Prostate gland (tissue), 2 donors: ENCODE results near the gene WWOX. TPM values are rescaled to one million over a fixed set of nuclear protein-coding genes. Genes with fewer than 3 reads are reported as not detected.

Experiments
- DNase-seq: peaks from one replicate; pipeline ENCODE4 v3.0.0-alpha.2; 2019; ENCODE audit warnings: low spot score
- H3K27ac ChIP-seq, 2 donors: fragments of 200-600 bp; sonication (generic); 2 replicates each; pipeline ENCODE4 v1.5.1; 2017 to 2019
- H3K27me3 ChIP-seq: fragments of 200-600 bp; sonication (generic); replicated peaks from 2 replicates; pipeline ENCODE4 v1.5.1; 2019; ENCODE audit not compliant: insufficient read depth
- H3K36me3 ChIP-seq, 2 donors: fragments of 200-600 bp; sonication (generic); 1 replicate in 1 of 2; 2 replicates in 1 of 2; pipeline versions ENCODE4 v1.5.1 to v1.8.1; 2017 to 2019
- H3K4me1 ChIP-seq: fragments of 200-600 bp; sonication (generic); replicated peaks from 2 replicates; pipeline ENCODE4 v1.5.1; 2019
- H3K4me3 ChIP-seq, 2 donors: fragments of 200-600 bp; sonication (generic); 2 replicates each; pipeline ENCODE4 v1.5.1; 2017 to 2019
- H3K9me3 ChIP-seq: fragments of 200-600 bp; sonication (generic); 2 replicates; pipeline ENCODE4 v1.5.1; 2017
- POLR2A ChIP-seq: fragments of 450-650 bp; IDR thresholded peaks from one replicate; pipeline ENCODE4 v1.6.1; 2016; ENCODE audit warnings: antibody characterized with exemption, mild to moderate bottlenecking
- POLR2AphosphoS5 ChIP-seq: sonication (generic); formaldehyde crosslinking; IDR thresholded peaks from one replicate; pipeline ENCODE4 v1.6.1; 2017; ENCODE audit warnings: antibody characterized with exemption
- WGBS: methylation state at CpG from one replicate; pipeline ENCODE4 v1.1.5; 2018; 5-methylcytosine and 5-hydroxymethylcytosine counted together
- intact Hi-C: fragments of 100-400 bp; cut with DNase I; formaldehyde crosslinking; loops from one replicate; pipeline ENCODE4 v1.14.2; 2022
- total RNA-seq, 2 donors: library from RNA; depleted of rRNA; stranded (reverse); fragments of >200 nt; gene quantifications; one replicate each; pipeline ENCODE4 v1.1.0, GENCODE V29; 2016
- TF ChIP-seq, protein P1 (sequence below), 4 experiments: fragments of 200-600 bp in 2 of 4; fragments of 450-650 bp in 2 of 4; sonication (generic) in 2 of 4; IDR thresholded peaks; 1 replicate in 3 of 4; 2 replicates in 1 of 4; pipeline ENCODE4 v1.5.1; 2016 to 2019; ENCODE audit warnings: antibody characterized with exemption in 4 of 4, mild to moderate bottlenecking in 2 of 4, moderate library complexity in 2 of 4

WWOX gene
- total RNA-seq, 2 donors from 2014 or later = 93.2 to 99.4 TPM

DNA sequence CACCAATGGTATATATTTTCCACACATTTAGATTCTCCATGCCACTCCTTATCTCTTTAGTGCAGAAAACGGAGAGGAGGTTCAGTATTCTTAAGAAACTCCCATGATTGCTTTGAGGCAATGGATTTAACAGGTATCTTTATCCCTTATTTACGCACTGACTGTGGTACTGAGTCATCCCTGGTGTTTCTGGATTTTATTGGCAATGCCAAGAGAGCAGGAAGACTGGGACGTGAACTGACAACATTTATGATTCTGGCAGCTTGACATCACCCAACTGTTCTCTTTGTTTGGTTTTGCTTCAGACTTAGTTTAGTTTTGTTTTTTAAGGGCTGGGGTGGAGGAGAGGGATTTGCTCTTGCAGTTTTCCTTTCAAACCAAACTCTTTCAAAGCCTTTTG lies 131.4 kb downstream of the WWOX start:
- intact Hi-C loops = loop anchor here (10.0 kb wide), 1 partner anchor 1374 kb away; the partner anchor contains the start of gene MAF
- Histone ChIP-seq H3K27me3 (no peaks in the 10 kb centered on the region), H3K4me3 (no peak overlapping the region), H3K9me3 (no peaks in the 10 kb centered on the region), H3K4me1 (peaks cover 11% of the 10 kb centered on the region), H3K27ac (peak overlapping the region; percentile 5 to 29), H3K36me3 (no peaks in the 10 kb centered on the region)
- no peak for TF ChIP-seq POLR2A
- peak; percentile 96 for TF ChIP-seq POLR2AphosphoS5
- TF ChIP-seq, protein P1, sequence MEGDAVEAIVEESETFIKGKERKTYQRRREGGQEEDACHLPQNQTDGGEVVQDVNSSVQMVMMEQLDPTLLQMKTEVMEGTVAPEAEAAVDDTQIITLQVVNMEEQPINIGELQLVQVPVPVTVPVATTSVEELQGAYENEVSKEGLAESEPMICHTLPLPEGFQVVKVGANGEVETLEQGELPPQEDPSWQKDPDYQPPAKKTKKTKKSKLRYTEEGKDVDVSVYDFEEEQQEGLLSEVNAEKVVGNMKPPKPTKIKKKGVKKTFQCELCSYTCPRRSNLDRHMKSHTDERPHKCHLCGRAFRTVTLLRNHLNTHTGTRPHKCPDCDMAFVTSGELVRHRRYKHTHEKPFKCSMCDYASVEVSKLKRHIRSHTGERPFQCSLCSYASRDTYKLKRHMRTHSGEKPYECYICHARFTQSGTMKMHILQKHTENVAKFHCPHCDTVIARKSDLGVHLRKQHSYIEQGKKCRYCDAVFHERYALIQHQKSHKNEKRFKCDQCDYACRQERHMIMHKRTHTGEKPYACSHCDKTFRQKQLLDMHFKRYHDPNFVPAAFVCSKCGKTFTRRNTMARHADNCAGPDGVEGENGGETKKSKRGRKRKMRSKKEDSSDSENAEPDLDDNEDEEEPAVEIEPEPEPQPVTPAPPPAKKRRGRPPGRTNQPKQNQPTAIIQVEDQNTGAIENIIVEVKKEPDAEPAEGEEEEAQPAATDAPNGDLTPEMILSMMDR (IDR thresholded peaks at IDR 0.05) = no peak
- 11% methylated on average over 3 of the region's 3 CpGs for WGBS
- DNase-seq = peak; percentile 86

DNA sequence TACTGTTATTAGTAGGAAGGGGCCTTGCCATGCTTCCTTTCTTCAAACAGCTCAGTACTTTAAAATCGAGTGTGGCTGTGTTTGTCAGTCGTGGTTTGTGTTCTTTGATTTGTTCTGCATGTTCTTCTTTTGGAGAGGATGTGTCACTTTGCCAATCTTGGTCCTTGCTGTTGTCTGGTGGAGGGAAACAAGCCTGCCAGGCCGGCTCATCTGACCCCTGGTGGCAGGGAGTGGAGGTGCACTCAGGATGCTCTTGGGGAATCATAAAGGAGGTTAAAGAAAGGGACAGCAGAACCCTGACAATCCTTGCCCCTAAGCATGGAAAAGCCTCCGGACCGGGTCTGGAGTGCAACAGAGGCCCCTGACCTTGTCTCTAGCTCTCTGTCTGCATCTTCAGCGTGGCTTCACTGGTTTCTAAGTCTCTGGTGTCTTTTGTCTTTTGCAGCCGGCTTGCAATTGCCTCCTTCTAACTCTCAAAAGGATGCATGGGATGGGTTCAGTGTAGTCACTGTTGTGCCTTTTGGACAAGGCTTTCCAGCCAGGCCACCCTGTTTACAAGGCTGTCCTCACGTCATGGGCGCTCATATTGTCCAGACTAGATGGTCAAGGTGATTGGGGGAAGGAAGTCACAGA lies 135.8 kb downstream of the WWOX start:
- no peaks in the 10 kb centered on the region for H3K9me3 ChIP-seq
- H3K27me3 ChIP-seq = no peaks in the 10 kb centered on the region
- no peak overlapping the region for H3K4me3 ChIP-seq
- H3K36me3 ChIP-seq = no peaks in the 10 kb centered on the region
- H3K27ac ChIP-seq = no peak overlapping the region
- DNase-seq = peak; percentile 68
- H3K4me1 ChIP-seq = peaks cover 4% of the 10 kb centered on the region
- WGBS = 60% methylated on average over 9 of the region's 9 CpGs
- TF ChIP-seq POLR2AphosphoS5 (peak; percentile 70), POLR2A (no peak)
- TF ChIP-seq, protein P1 (IDR thresholded peaks at IDR 0.05) = peak; percentile 62 to 90 (median 79)
- intact Hi-C loops = loop anchor here (5.0 to 10.0 kb wide), 2 partner anchors 108 to 1370 kb away; partner anchors contain the start of gene MAF

DNA sequence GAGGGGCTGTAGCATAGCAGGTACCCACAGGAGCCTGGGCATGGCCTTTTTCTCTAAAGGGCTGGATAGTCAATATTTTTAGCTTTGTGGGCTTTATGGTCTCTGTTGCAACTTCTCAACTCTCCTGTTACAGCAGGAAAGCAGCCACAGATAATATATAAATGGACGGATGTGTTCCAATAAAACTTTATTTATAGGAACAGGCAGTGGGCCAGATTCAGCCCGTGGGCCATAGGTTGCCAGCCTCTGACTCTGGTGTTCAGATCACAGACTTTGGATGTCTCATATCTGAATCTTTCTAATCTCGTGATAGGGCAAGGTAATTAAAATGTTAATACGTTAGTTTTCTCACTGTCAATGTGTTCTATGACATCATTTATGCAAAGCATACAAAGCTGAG lies 136.4 kb downstream of the WWOX start:
- 49% methylated on average over 4 of the region's 4 CpGs for WGBS

DNA sequence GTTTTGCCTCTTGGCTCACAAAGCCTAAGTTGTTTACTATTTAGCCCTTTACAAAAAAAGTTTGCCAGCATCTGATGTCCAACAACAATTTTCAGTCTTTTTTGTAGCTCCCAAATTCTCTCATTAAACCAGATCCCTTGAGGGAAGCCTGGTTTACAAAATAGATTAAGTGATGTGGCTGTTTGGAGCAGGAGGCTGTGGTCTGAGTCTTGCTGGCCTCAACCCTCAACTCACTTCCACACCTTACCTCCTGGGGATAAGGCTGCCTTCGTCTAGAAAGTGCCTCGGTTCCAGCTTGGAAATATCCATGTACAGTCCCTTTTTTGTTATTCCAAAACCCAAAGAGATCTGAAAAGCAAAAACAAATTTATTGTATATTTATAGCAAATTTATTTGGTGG lies 138.4 kb downstream of the WWOX start:
- no peaks in the 10 kb centered on the region for H3K9me3 ChIP-seq
- intact Hi-C loops = loop anchor here (5.0 to 10.0 kb wide), 2 partner anchors 111 to 1367 kb away; partner anchors contain the start of gene MAF
- no peak overlapping the region for H3K27ac ChIP-seq
- no peaks in the 10 kb centered on the region for H3K4me1 ChIP-seq
- WGBS = 91% methylated on average over 2 of the region's 2 CpGs
- H3K36me3 ChIP-seq = no peaks in the 10 kb centered on the region
- DNase-seq = no peak
- H3K27me3 ChIP-seq = no peaks in the 10 kb centered on the region
- TF ChIP-seq POLR2A (no peak), POLR2AphosphoS5 (no peak)
- TF ChIP-seq, protein P1 (IDR thresholded peaks at IDR 0.05) = no peak
- H3K4me3 ChIP-seq = no peak overlapping the region

More for the DNA sequence above, 136.4 kb downstream of the WWOX start:
- Histone ChIP-seq H3K27ac (no peak overlapping the region), H3K4me1 (no peaks in the 10 kb centered on the region), H3K9me3 (no peaks in the 10 kb centered on the region), H3K4me3 (no peak overlapping the region), H3K27me3 (no peaks in the 10 kb centered on the region), H3K36me3 (no peaks in the 10 kb centered on the region)
- intact Hi-C loops = loop anchor here (5.0 to 10.0 kb wide), 2 partner anchors 109 to 1369 kb away; partner anchors contain the start of gene MAF
- TF ChIP-seq, protein P1 (IDR thresholded peaks at IDR 0.05) = no peak
- TF ChIP-seq POLR2AphosphoS5 (no peak), POLR2A (no peak)
- DNase-seq = no peak
